Neural crest cell (in vitro differentiated cells): Measurements from ENCODE around the gene A2ML1. TPM values are rescaled to one million over a fixed set of nuclear protein-coding genes. Genes with fewer than 3 reads are reported as not detected.

Experiments used
- DNase-seq: peaks from one replicate; pipeline ENCODE4 v3.0.0; 2021; ENCODE audit warnings: low read depth, mixed read lengths, low spot score
- H3K27ac Mint-ChIP-seq: one replicate; pipeline ENCODE4 v1.8.0; 2021; ENCODE audit warnings: mild to moderate bottlenecking, mixed read lengths; ENCODE audit not compliant: unreplicated experiment
- H3K27me3 Mint-ChIP-seq: 2 replicates; pipeline ENCODE4 v1.8.0; 2021; ENCODE audit warnings: low read depth, mild to moderate bottlenecking, mixed read lengths
- H3K36me3 Mint-ChIP-seq: 2 replicates; pipeline ENCODE4 v1.8.0; 2021; ENCODE audit warnings: low read depth, mild to moderate bottlenecking, mixed read lengths
- H3K4me1 Mint-ChIP-seq: 2 replicates; pipeline ENCODE4 v1.8.0; 2021; ENCODE audit warnings: mixed read lengths
- H3K4me3 Mint-ChIP-seq: one replicate; pipeline ENCODE4 v1.8.0; 2021; ENCODE audit warnings: mild to moderate bottlenecking, mixed read lengths
- H3K9me3 Mint-ChIP-seq: 2 replicates; pipeline ENCODE4 v1.8.0; 2021; ENCODE audit warnings: mixed read lengths
- CTCF ChIP-seq: fragments of 200-600 bp; sonication (generic); conservative IDR thresholded peaks from 2 replicates; pipeline ENCODE4 v1.5.0; 2021; ENCODE audit warnings: antibody characterized with exemption, mild to moderate bottlenecking
- total RNA-seq: library from RNA; stranded (reverse); gene quantifications from 2 replicates; pipeline ENCODE4 v1.2.1, GENCODE V29; 2021

The A2ML1 gene
- total RNA-seq, 1 donor from 2014 or later = not detected

GRCh38 chr12:8832500-8832899 is 10.1 kb downstream of the A2ML1 start:
- Mint-ChIP-seq H3K4me3 (no peak overlapping the region), H3K9me3 (no peaks in the 10 kb centered on the region), H3K27me3 (no peaks in the 10 kb centered on the region), H3K27ac (no peak overlapping the region), H3K4me1 (peaks cover 9% of the 10 kb centered on the region), H3K36me3 (no peaks in the 10 kb centered on the region)
- DNase-seq = no peak
- TF ChIP-seq CTCF = no peak

GRCh38 chr12:8834230-8834629 is 11.8 kb downstream of the A2ML1 start:
- TF ChIP-seq CTCF = no peak
- H3K36me3 Mint-ChIP-seq = no peaks in the 10 kb centered on the region
- H3K27ac Mint-ChIP-seq = no peak overlapping the region
- H3K4me1 Mint-ChIP-seq = peaks cover 9% of the 10 kb centered on the region
- no peak for DNase-seq
- no peak overlapping the region for H3K4me3 Mint-ChIP-seq
- peaks cover 3% of the 10 kb centered on the region for H3K27me3 Mint-ChIP-seq
- no peaks in the 10 kb centered on the region for H3K9me3 Mint-ChIP-seq

GRCh38 chr12:8837291-8837690 is 14.9 kb downstream of the A2ML1 start:
- Mint-ChIP-seq H3K27me3 (peaks cover 3% of the 10 kb centered on the region), H3K9me3 (no peaks in the 10 kb centered on the region), H3K27ac (no peak overlapping the region), H3K4me1 (peaks cover 9% of the 10 kb centered on the region), H3K4me3 (no peak overlapping the region), H3K36me3 (no peaks in the 10 kb centered on the region)
- no peak for TF ChIP-seq CTCF
- no peak for DNase-seq

GRCh38 chr12:8840321-8840720 is 17.9 kb downstream of the A2ML1 start:
- H3K36me3 Mint-ChIP-seq = no peaks in the 10 kb centered on the region
- peaks cover 3% of the 10 kb centered on the region for H3K27me3 Mint-ChIP-seq
- DNase-seq = no peak
- H3K9me3 Mint-ChIP-seq = no peaks in the 10 kb centered on the region
- H3K27ac Mint-ChIP-seq = no peak overlapping the region
- no peak overlapping the region for H3K4me3 Mint-ChIP-seq
- TF ChIP-seq CTCF = no peak
- no peaks in the 10 kb centered on the region for H3K4me1 Mint-ChIP-seq

DNA sequence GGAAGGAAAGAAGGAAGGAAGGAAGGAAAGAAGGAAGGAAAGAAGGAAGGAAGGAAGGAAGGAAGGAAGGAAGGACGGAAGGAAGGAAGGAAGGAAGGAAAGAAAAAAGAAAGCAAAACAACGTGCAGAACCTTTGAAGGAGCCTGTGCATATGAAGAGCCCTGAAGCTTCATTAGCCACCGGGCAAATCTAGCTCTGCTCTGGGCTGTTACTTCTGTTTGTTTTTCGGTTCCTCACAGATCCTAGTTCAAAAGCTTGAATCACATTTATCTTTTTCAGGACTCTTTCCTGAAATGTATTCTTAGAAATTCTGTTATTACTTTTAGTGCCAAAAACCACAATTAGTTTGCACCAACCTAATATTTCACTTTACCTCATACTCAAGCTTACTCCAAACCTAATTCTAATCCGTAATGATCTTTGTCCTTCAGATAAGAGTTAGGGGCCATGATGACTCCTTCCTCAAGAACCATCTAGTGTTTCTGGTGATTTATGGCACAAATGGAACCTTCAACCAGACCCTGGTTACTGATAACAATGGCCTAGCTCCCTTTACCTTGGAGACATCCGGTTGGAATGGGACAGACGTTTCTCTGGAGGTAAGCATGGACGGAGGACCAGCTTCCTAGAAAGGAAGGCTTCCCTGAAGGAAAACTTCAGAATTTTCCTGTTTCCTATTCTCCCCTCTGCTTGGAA is 18.7 kb downstream of the A2ML1 start:
- Mint-ChIP-seq H3K27me3 (peaks cover 3% of the 10 kb centered on the region), H3K27ac (no peak overlapping the region)

More for the DNA sequence above, 18.7 kb downstream of the A2ML1 start:
- Mint-ChIP-seq H3K4me3 (no peak overlapping the region), H3K4me1 (no peaks in the 10 kb centered on the region), H3K9me3 (no peaks in the 10 kb centered on the region), H3K36me3 (no peaks in the 10 kb centered on the region)
- TF ChIP-seq CTCF = no peak
- no peak for DNase-seq
